Measurements from ENCODE around the gene ALDH3B2.

ALDH3B2 gene

GRCh38 chr11:67675058-67675747 lies 780 bp upstream of the ALDH3B2 start:
- H3K27ac ChIP-seq, result peak overlapping the region; percentile 97
- no peak for TF ChIP-seq CTCF (conservative IDR thresholded peaks at IDR 0.05)

DNA sequence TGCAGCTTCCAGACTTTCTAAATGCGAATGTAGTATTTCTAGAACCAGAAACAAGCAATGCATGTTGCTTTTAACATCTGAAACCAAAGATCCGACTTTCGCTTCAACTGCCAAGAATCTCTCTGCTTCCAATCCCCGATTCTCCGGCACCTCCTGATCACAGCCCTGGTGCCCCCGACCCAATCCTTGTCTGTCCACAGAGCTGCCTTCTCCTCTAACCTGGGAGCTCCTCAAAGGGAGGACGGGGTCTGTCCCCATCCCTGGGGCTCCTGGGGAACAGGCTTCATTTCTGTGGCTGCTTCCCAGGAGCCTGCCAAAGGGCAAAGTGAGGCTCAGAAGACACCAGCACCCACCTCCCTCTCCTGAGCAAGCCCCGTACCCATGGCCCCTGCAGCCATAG lies 521 bp downstream of the ALDH3B2 start:
- H3K27ac ChIP-seq, result peak overlapping the region; percentile 97
- TF ChIP-seq CTCF (conservative IDR thresholded peaks at IDR 0.05), result no peak

DNA sequence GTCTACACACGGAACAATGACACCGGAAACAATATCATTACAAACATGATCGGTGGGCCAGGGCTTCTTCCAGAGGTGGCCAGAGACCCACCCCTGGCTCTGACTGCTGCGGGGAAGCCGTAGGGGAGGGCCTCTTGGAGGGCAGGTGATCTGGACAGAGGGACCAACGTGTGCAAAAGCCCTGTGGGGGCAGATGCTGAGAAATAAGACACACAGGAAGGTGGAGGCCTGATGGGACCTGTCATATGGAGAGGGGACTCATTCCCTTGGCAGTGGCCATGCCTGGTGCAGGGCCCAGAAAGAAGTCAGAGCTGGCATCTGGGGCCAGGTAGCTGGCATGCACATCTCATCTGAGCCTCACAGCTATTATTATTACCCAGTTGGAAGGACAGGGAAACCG lies 1.1 kb downstream of the ALDH3B2 start:
- peak overlapping the region; percentile 97 for H3K27ac ChIP-seq

DNA sequence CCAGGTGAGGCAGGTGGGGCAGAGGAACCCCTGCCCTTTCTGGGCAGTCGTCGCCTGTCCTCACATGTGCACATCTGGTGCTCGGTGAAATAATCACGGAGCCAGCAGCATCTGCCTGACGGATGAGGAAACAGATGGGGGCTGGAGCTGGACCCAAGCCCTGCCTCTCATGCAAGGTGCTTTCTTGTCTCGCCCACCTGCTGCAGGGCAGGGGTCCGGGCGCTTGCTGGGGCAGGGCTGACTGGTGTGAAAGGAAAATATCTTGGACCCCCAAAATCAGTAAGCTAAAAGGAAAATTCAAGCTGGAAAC lies 3.3 kb downstream of the ALDH3B2 start:
- peak overlapping the region; percentile 14; the same call in 1 of the 2 replicates for H3K27ac ChIP-seq
- TF ChIP-seq CTCF (conservative IDR thresholded peaks at IDR 0.05), result no peak

More for the DNA sequence above, 1.1 kb downstream of the ALDH3B2 start:
- no peak for TF ChIP-seq CTCF (conservative IDR thresholded peaks at IDR 0.05)

DNA sequence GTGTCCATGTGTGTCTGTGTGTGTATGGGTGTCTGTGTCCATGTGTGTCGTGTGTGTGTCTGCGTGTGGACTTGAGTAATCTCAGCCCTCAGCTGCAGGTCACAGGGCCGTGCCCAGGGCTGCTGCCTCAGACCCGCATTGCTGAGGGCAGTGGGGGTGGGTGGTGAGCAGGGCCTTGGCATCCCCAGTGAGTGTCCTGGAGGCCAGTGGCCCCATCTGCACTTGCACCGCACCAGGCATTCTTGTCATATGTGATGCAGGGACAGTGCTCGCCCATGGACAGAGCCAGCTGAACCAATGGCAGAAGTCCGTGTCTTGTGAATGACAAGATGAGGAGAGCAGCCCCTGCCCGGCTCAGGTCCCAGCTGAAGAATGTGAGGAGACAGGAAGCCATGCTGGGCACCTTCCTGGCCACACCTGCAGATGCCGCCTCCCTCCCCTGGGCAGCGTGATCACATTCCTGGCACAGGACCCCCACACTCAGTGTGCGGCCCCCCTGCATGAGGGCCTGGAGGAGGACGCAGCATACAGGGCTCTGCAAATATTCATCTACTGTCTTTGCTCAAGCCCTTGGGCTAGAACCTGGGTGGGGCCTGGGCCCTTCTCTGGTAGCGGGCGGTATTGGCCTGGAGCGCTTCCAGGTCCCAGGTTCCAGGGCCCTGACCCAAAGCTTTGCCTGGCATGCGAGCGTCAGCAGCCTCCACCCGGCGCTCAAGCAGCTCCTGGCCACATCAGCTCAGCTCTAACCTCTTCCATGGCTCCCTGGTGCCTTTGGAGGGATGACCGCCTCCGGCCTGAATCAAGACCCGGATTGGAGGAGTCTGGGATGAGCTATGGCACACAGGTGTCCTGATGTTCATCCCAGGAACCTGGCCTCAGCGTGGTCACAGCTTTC lies 3.9 kb downstream of the ALDH3B2 start:
- no peak for TF ChIP-seq CTCF (conservative IDR thresholded peaks at IDR 0.05)
- H3K27ac ChIP-seq, result peak overlapping the region; percentile 14; the same call in 1 of the 2 replicates

GRCh38 chr11:67668192-67668551 lies 6.3 kb downstream of the ALDH3B2 start:
- no peak for TF ChIP-seq CTCF (conservative IDR thresholded peaks at IDR 0.05)
- H3K27ac ChIP-seq, result peak overlapping the region; percentile 63; the same call in 1 of the 2 replicates

- no peak for TF ChIP-seq CTCF (conservative IDR thresholded peaks at IDR 0.05)
- peak overlapping the region; percentile 63; the same call in 1 of the 2 replicates for H3K27ac ChIP-seq
Measured at GRCh38 chr11:67667490-67668191, 6.8 kb downstream of the ALDH3B2 start.

All from VCaP (cell line).